Neural progenitor cell (in vitro differentiated cells): Measurements from ENCODE around the gene TBCEL.

Experiments
- CTCF ChIP-seq: fragments of 200-600 bp; sonication (generic); IDR thresholded peaks from 2 replicates; pipeline ENCODE4 v1.5.1; 2017; ENCODE audit warnings: antibody characterized with exemption, mild to moderate bottlenecking
- EZH2 ChIP-seq: fragments of 200-600 bp; sonication (generic); IDR thresholded peaks from 2 replicates; pipeline ENCODE4 v1.6.1; 2017; ENCODE audit warnings: antibody characterized with exemption, mild to moderate bottlenecking, moderate library complexity
- EZH2phosphoT487 ChIP-seq: fragments of 200-600 bp; sonication (generic); IDR thresholded peaks from 2 replicates; pipeline ENCODE4 v1.6.1; 2017; ENCODE audit warnings: antibody characterized with exemption

GRCh38 chr11:121023848-121024751 is at the start of gene TBCEL:
- TF ChIP-seq CTCF: no peak
- TF ChIP-seq EZH2: no peak
- TF ChIP-seq EZH2phosphoT487: no peak
